IMR-90 (cell line): ENCODE results near the gene CASP6.
"Not testable (repeated sequence)": the region's sequence is repeated elsewhere in the genome, so short reads cannot be mapped to it uniquely, and the experiment has no call there.

ENCODE experiments used
- BHLHE40 ChIP-seq: fragments of 150-350 bp; IDR thresholded peaks from 2 replicates; pipeline ENCODE4 v1.6.1; 2016; ENCODE audit warnings: mild to moderate bottlenecking, low read depth, low read length
- CEBPB ChIP-seq: IDR thresholded peaks from 2 replicates; pipeline ENCODE4 v1.6.1; 2012; ENCODE audit warnings: low read depth, low read length, improper control_type of control experiment
- CHD1 ChIP-seq: IDR thresholded peaks from 2 replicates; pipeline ENCODE4 v1.6.1; 2012; ENCODE audit warnings: low read depth, low read length, improper control_type of control experiment
- CTCF ChIP-seq: conservative IDR thresholded peaks from 2 replicates; pipeline ENCODE4 v1.5.1; 2012; ENCODE audit warnings: mild to moderate bottlenecking, low read depth, low read length, improper control_type of control experiment
- ELK1 ChIP-seq: fragments of 150-350 bp; IDR thresholded peaks from 2 replicates; pipeline ENCODE4 v1.6.1; 2016; ENCODE audit warnings: low read depth, mild to moderate bottlenecking, low read length, moderate library complexity, borderline replicate concordance
- FOS ChIP-seq: fragments of 150-350 bp; IDR thresholded peaks from 2 replicates; pipeline ENCODE4 v1.6.1; 2016; ENCODE audit warnings: low read depth, low read length
- MAFK ChIP-seq: IDR thresholded peaks from 2 replicates; pipeline ENCODE4 v1.6.1; 2012; ENCODE audit warnings: low read depth, low read length, improper control_type of control experiment
- MXI1 ChIP-seq: IDR thresholded peaks from 2 replicates; pipeline ENCODE4 v1.6.1; 2012; ENCODE audit warnings: low read depth, mild to moderate bottlenecking, low read length, moderate library complexity, borderline replicate concordance
- POLR2A ChIP-seq: IDR thresholded peaks from 2 replicates; pipeline ENCODE4 v1.6.1; 2012; ENCODE audit warnings: mild to moderate bottlenecking, low read depth, low read length
- RAD21 ChIP-seq: IDR thresholded peaks from 2 replicates; pipeline ENCODE4 v1.6.1; 2012; ENCODE audit warnings: low read length, improper control_type of control experiment
- RFX5 ChIP-seq: IDR thresholded peaks from 2 replicates; pipeline ENCODE4 v1.8.0; 2012; ENCODE audit warnings: low read depth, mild to moderate bottlenecking, low read length, moderate library complexity
- SMC3 ChIP-seq: fragments of 150-350 bp; IDR thresholded peaks from 2 replicates; pipeline ENCODE4 v1.6.1; 2016; ENCODE audit warnings: low read depth, mild to moderate bottlenecking, antibody characterized with exemption, low read length, moderate library complexity
- TF ChIP-seq, protein P1 (sequence below): fragments of 150-350 bp; IDR thresholded peaks from 2 replicates; pipeline ENCODE4 v1.6.1; 2017; ENCODE audit warnings: mild to moderate bottlenecking, antibody characterized with exemption, low read length, low read depth

DNA sequence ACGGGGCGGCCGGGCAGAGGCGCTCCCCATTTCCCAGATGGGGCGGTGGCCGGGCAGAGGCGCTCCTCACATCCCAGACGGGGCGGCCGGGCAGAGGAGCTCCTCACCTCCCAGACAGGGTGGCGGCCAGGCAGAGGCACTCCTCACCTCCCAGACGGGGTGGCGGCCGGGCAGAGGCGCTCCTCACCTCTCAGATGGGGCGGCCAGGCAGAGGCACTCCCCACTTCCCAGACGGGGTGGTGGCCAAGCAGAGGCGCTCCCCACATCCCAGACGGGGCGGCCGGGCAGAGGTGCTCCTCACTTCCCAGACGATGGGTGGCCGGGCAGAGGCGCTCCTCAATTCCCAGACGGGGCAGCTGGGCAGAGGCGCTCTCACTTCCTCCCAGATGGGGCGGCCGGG is 24.8 kb downstream of the CASP6 start:
- TF ChIP-seq, protein P1, sequence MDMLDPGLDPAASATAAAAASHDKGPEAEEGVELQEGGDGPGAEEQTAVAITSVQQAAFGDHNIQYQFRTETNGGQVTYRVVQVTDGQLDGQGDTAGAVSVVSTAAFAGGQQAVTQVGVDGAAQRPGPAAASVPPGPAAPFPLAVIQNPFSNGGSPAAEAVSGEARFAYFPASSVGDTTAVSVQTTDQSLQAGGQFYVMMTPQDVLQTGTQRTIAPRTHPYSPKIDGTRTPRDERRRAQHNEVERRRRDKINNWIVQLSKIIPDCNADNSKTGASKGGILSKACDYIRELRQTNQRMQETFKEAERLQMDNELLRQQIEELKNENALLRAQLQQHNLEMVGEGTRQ = not testable (repeated sequence)
- not testable (repeated sequence) for TF ChIP-seq CTCF, MXI1, POLR2A, MAFK, BHLHE40, SMC3, FOS, RFX5, CHD1, RAD21, ELK1, CEBPB
